Nephron progenitor cell (in vitro differentiated cells): Measurements from ENCODE around the gene KLK8.

ENCODE experiments used
- DNase-seq: peaks from one replicate; pipeline ENCODE4 v3.0.0; 2021
- H3K27ac Mint-ChIP-seq: 2 replicates; pipeline ENCODE4 v1.8.0; 2021; ENCODE audit warnings: mild to moderate bottlenecking, moderate library complexity, mixed read lengths
- H3K27me3 Mint-ChIP-seq: 2 replicates; pipeline ENCODE4 v1.8.0; 2021; ENCODE audit warnings: mild to moderate bottlenecking, low read depth, mixed read lengths; ENCODE audit not compliant: poor library complexity
- H3K36me3 Mint-ChIP-seq: 2 replicates; pipeline ENCODE4 v1.8.0; 2021; ENCODE audit warnings: low read depth, mixed read lengths
- H3K4me1 Mint-ChIP-seq: 2 replicates; pipeline ENCODE4 v1.8.0; 2021; ENCODE audit warnings: mixed read lengths
- H3K4me3 Mint-ChIP-seq: 2 replicates; pipeline ENCODE4 v1.8.0; 2021; ENCODE audit warnings: mild to moderate bottlenecking, moderate library complexity, mixed read lengths
- H3K9me3 Mint-ChIP-seq: 2 replicates; pipeline ENCODE4 v1.8.0; 2021; ENCODE audit warnings: mild to moderate bottlenecking, moderate library complexity, mixed read lengths
- TF ChIP-seq, protein P1 (sequence below): fragments of 200-600 bp; sonication (generic); IDR thresholded peaks from 2 replicates; pipeline ENCODE4 v1.5.0; 2021; ENCODE audit warnings: antibody characterized with exemption

The KLK8 gene

DNA sequence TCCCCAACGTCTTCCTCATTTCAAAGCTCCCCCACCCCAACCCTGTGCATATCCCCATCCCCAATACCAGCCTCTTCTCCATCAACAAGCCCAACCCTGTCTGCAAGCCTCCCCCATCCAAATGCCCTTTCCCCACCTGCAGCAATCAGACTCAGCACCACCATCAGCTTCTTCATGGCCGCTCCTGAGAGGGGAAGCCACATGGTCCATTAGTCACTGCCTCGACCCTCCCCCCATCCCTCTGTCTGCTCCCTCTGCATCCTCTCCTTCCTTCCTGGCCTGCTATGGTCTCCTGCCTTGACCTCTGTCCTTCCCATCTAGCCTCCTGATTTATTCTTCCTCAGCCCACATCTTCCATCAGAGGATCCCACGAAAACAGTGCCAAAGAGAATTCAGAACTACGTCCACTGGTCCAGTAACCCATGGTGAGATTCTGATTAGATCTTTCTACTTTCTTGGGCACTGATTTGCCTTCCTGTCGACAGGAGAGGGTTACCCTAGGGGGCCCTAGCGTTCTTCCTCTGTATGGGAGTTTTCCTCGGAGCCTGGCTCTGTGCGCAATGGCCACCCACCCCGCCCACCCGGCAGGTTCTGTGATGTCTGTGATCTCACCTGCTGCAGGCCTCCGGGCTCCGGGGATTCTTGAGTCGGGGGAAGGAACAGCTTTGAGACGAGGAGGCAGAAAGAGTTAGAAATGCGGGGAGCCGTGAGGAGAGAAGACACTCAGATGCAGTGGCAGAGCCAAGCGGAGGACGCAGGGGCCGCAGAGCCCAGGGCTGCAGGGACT is 33.3 kb downstream of the KLK8 start:
- peak overlapping the region; percentile 62 for H3K27ac Mint-ChIP-seq
- H3K4me3 Mint-ChIP-seq, result peak overlapping the region; percentile 41
- no peaks in the 10 kb centered on the region for H3K9me3 Mint-ChIP-seq
- H3K4me1 Mint-ChIP-seq, result peaks cover 76% of the 10 kb centered on the region
- DNase-seq, result peak; percentile 32
- H3K36me3 Mint-ChIP-seq, result no peaks in the 10 kb centered on the region
- TF ChIP-seq, protein P1, sequence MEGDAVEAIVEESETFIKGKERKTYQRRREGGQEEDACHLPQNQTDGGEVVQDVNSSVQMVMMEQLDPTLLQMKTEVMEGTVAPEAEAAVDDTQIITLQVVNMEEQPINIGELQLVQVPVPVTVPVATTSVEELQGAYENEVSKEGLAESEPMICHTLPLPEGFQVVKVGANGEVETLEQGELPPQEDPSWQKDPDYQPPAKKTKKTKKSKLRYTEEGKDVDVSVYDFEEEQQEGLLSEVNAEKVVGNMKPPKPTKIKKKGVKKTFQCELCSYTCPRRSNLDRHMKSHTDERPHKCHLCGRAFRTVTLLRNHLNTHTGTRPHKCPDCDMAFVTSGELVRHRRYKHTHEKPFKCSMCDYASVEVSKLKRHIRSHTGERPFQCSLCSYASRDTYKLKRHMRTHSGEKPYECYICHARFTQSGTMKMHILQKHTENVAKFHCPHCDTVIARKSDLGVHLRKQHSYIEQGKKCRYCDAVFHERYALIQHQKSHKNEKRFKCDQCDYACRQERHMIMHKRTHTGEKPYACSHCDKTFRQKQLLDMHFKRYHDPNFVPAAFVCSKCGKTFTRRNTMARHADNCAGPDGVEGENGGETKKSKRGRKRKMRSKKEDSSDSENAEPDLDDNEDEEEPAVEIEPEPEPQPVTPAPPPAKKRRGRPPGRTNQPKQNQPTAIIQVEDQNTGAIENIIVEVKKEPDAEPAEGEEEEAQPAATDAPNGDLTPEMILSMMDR, result no peak
- peaks cover 18% of the 10 kb centered on the region for H3K27me3 Mint-ChIP-seq

DNA sequence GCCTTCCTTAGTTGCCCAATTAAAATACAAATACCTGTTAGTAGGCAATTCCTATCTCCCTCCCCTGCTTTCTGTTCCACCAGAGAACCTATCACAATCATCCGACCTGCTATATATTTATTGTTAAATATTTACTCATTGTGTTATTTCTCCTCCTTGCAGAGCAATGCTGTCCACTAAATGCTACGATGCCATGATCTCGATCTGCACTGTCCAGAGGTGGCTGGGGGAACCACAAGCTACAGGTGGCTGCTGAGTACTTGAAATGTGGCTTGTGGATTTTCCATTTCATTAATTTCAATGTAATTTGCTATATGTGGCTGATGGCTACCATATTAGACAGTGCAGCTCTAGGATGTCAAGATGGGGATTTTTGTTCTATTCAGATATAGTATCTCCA is 37.1 kb downstream of the KLK8 start:
- H3K4me1 Mint-ChIP-seq, result peaks cover 49% of the 10 kb centered on the region
- TF ChIP-seq, protein P1, result no peak
- no peak overlapping the region for H3K4me3 Mint-ChIP-seq
- peaks cover 13% of the 10 kb centered on the region for H3K36me3 Mint-ChIP-seq
- peaks cover 33% of the 10 kb centered on the region for H3K27me3 Mint-ChIP-seq
- no peak overlapping the region for H3K27ac Mint-ChIP-seq
- H3K9me3 Mint-ChIP-seq, result peaks cover 4% of the 10 kb centered on the region
- no peak for DNase-seq

DNA sequence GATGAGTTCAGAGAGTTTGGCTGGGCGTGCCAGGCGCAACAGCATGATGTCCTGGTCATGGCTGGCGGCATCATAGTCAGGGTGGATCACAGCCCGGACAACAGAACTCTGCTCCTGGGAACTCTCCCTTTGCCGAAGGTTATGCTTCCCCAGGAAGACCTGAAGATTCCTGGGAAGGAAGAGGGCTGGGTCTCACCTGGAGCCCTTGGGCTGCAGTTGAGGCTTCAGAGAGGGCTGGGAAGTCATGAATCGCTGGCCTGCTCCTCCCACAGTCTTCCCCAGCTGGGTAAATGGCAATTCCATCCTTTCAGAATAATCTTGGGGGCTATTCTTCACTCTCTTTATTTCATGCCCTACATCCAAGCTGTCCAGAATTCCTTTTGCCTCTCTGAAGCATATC is 38.0 kb downstream of the KLK8 start:
- Mint-ChIP-seq H3K4me1 (peaks cover 42% of the 10 kb centered on the region), H3K4me3 (no peak overlapping the region), H3K36me3 (peaks cover 15% of the 10 kb centered on the region), H3K27ac (peak overlapping the region; percentile 33), H3K9me3 (peaks cover 4% of the 10 kb centered on the region), H3K27me3 (peaks cover 42% of the 10 kb centered on the region)
- TF ChIP-seq, protein P1, result no peak
- DNase-seq, result no peak

DNA sequence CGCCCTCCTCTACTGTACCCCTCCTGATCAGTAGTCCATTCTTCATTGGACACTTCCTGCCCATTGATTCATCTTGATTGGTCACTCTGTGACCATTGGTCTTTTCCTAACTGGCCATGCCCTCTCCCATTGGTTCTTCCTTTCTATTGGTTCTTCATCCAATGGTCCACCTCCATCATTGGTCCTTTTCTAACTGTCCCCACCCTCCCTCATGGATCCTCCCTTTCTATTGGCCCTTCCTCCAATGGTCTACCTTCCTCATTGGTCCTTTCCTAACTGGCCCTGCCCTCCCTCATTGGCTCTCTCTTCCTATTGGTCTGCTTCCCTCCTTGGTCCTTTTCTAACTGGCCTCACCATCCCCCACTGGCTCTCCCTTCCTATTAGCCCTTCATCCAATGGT is 39.2 kb downstream of the KLK8 start:
- TF ChIP-seq, protein P1, result no peak
- Mint-ChIP-seq H3K4me1 (peaks cover 31% of the 10 kb centered on the region), H3K27ac (no peak overlapping the region), H3K27me3 (peaks cover 49% of the 10 kb centered on the region), H3K36me3 (peaks cover 15% of the 10 kb centered on the region), H3K4me3 (no peak overlapping the region), H3K9me3 (peaks cover 4% of the 10 kb centered on the region)
- DNase-seq, result no peak

DNA sequence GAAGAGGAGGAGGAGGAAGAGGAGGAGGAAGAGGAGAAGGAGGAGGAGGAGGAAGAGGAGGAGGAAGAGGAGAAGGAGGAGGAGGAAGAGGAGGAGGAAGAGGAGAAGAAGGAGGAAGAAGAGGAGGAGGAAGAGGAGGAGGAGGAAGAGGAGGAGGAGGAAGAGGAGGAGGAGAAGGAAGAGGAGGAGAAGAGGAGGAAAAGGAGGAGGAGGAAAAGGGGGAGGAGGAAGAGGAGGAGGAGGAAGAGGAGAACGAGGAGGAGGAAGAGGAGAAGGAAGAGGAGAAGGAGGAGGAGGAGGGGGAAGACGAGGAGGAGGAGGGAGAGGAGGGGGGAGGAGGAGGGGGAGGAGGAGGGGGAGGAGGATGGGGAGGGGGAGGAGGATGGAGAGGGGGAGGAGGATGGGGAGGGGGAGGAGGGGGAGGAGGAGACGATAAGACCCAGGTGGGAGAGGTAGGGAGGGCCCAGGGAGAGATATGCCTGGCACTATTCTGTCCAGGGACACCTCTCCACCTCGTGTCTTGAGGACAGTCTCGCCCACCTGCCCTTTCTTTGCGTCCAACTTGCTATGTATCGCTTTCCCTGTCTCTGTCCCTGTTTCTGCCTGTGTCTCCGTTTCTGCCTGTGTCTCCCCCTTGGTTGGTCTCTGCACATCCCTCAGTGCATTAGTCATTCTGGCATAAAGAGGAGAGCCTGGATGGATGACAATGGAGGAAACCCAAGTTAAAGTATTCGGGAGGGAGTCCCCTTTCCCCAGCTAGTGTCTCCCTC is 41.5 kb downstream of the KLK8 start:
- Mint-ChIP-seq H3K4me3 (no peak overlapping the region), H3K27ac (no peak overlapping the region), H3K36me3 (peaks cover 15% of the 10 kb centered on the region), H3K4me1 (peaks cover 12% of the 10 kb centered on the region), H3K27me3 (peaks cover 46% of the 10 kb centered on the region), H3K9me3 (peaks cover 4% of the 10 kb centered on the region)
- TF ChIP-seq, protein P1, result no peak
- no peak for DNase-seq
